Tibial nerve (tissue), 4 donors: Measurements from ENCODE around the gene TOMM40L. TPM values are rescaled to one million over a fixed set of nuclear protein-coding genes. Genes with fewer than 3 reads are reported as not detected.

ENCODE experiments used
- DNase-seq, 2 donors: peaks; one replicate each; pipeline ENCODE4 v3.0.0-alpha.2; 2019; ENCODE audit warnings: low spot score in 2 of 2
- H3K27ac ChIP-seq, 4 donors: fragments of 200-600 bp; sonication (generic) in 3 of 4; one replicate each; pipeline ENCODE4 v1.5.1; 2017 to 2019; ENCODE audit warnings: mild to moderate bottlenecking in 1 of 4
- H3K27me3 ChIP-seq, 2 donors: fragments of 200-600 bp; sonication (generic) in 1 of 2; one replicate each; pipeline versions ENCODE4 v1.5.1 to v1.6.0; 2017 to 2019
- H3K36me3 ChIP-seq, 3 donors: fragments of 200-600 bp; sonication (generic); one replicate each; pipeline ENCODE4 v1.5.1; 2018 to 2019
- H3K4me1 ChIP-seq, 4 donors: fragments of 200-600 bp; sonication (generic) in 3 of 4; one replicate each; pipeline ENCODE4 v1.5.1; 2017 to 2019
- H3K4me3 ChIP-seq, 4 donors: fragments of 200-600 bp; sonication (generic) in 3 of 4; one replicate each; pipeline ENCODE4 v1.5.1; 2017 to 2019; ENCODE audit warnings: mild to moderate bottlenecking in 1 of 4, moderate library complexity in 1 of 4
- H3K9me3 ChIP-seq, 4 donors: fragments of 200-600 bp; sonication (generic) in 3 of 4; one replicate each; pipeline ENCODE4 v1.5.1; 2017 to 2019
- EP300 ChIP-seq, 2 donors: sonication (generic); formaldehyde crosslinking; IDR thresholded peaks; one replicate each; pipeline ENCODE4 v1.6.1; 2017; ENCODE audit warnings: antibody characterized with exemption in 2 of 2, mild to moderate bottlenecking in 1 of 2
- POLR2A ChIP-seq, 2 donors: fragments of 450-650 bp; IDR thresholded peaks; one replicate each; pipeline ENCODE4 v1.6.1; 2017; ENCODE audit warnings: antibody characterized with exemption in 2 of 2, mild to moderate bottlenecking in 2 of 2, moderate library complexity in 2 of 2
- WGBS, 2 donors: methylation state at CpG; one replicate each; pipeline ENCODE4 v1.1.5; 2018; 5-methylcytosine and 5-hydroxymethylcytosine counted together
- total RNA-seq, 4 donors: library from RNA; depleted of rRNA; stranded (reverse); fragments of >200 nt; gene quantifications; one replicate each; pipeline ENCODE4 v1.1.0, GENCODE V29; 2016
- TF ChIP-seq, protein P1 (sequence below), 5 experiments: fragments of 200-600 bp in 3 of 5; fragments of 450-650 bp in 2 of 5; sonication (generic) in 3 of 5; IDR thresholded peaks; one replicate each; pipeline ENCODE4 v1.5.1; 2016 to 2019; ENCODE audit warnings: antibody characterized with exemption in 5 of 5, mild to moderate bottlenecking in 3 of 5, moderate library complexity in 2 of 5

Gene TOMM40L
- total RNA-seq, 4 donors from 2014 or later = 4.3 to 13.8 (median 8.0) TPM

DNA sequence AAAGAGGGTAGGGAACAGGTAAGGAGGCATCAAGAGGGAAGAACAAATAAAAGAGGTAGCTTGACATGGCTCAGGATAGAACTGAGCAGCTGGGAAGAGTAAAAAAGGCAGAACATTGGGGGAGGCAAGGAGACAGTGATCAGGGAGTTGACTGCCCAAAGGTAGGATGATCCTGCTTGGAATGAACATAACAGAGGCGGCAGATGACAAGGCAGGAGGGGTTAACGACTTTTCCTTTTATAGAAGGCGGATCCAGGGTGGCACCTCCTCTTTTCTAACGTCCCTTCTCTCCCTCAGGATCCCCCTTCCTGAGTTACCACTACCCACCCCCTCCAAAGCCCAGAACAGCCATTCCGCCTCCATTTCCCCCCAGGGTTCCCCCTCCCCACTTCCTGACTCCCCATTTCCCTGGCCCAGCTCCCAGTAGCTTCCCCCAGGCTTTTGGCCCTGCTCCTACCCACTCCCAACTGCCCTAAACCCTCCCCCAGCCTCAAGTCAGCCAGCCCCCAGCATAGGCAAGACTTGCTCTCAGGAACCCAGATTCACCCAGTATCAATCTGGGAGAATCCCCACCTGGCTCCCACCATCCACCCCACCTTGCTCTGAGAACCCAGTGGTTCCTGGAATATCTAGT lies 26.2 kb upstream of the TOMM40L start:
- WGBS, 2 donors = 23 to 29% methylated on average over 5 of the region's 5 CpGs
- no peak for TF ChIP-seq POLR2A (IDR thresholded peaks at IDR 0.05)
- TF ChIP-seq, protein P1, sequence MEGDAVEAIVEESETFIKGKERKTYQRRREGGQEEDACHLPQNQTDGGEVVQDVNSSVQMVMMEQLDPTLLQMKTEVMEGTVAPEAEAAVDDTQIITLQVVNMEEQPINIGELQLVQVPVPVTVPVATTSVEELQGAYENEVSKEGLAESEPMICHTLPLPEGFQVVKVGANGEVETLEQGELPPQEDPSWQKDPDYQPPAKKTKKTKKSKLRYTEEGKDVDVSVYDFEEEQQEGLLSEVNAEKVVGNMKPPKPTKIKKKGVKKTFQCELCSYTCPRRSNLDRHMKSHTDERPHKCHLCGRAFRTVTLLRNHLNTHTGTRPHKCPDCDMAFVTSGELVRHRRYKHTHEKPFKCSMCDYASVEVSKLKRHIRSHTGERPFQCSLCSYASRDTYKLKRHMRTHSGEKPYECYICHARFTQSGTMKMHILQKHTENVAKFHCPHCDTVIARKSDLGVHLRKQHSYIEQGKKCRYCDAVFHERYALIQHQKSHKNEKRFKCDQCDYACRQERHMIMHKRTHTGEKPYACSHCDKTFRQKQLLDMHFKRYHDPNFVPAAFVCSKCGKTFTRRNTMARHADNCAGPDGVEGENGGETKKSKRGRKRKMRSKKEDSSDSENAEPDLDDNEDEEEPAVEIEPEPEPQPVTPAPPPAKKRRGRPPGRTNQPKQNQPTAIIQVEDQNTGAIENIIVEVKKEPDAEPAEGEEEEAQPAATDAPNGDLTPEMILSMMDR (IDR thresholded peaks at IDR 0.05) = no peak
- Histone ChIP-seq H3K4me3 (peak overlapping the region in 1 of 4 donors; percentile 50), H3K36me3 (peaks cover 0 to 12% (median 0%) of the 10 kb centered on the region in 3 donors), H3K9me3 (no peaks in the 10 kb centered on the region), H3K27me3 (no peaks in the 10 kb centered on the region), H3K4me1 (peaks cover 7 to 90% (median 73%) of the 10 kb centered on the region in 4 donors), H3K27ac (peak overlapping the region; percentile 95 to 98 (median 96))
- no peak for DNase-seq

DNA sequence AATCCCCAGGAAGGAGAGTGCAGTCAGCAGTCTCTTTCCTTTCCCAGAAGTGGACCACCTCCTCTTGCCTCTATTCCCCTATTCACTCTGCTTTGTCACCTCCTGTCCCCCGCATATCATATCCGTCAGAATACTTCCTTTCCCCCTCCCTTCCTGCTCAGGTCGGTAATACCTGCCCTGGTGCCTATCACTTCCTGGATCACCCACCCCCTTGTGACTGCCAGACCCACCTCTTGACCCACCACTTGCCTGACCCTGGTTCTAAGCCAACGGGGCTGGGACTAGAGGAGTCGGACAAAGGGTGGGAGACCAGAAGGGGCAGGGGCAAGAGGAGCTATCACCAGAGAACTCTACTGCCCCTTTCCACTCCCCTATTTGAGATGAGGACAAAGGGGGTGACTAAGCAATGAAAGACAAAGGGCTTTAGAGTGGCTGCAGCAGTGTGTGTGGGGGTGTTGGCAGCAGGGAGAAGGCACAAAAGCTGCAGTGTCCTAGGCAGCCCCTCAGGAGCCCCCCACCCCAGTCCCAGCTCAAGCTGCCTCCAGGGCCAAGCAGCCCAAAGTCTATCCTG lies 25.4 kb upstream of the TOMM40L start:
- Histone ChIP-seq H3K9me3 (no peaks in the 10 kb centered on the region), H3K4me3 (peak overlapping the region in 2 of 4 donors; percentile 81 to 82), H3K27me3 (no peaks in the 10 kb centered on the region), H3K4me1 (peaks cover 7 to 90% (median 66%) of the 10 kb centered on the region in 4 donors), H3K27ac (peak overlapping the region; percentile 95 to 98 (median 96)), H3K36me3 (peaks cover 0 to 19% (median 0%) of the 10 kb centered on the region in 3 donors)
- TF ChIP-seq, protein P1 (IDR thresholded peaks at IDR 0.05) = no peak
- TF ChIP-seq POLR2A (IDR thresholded peaks at IDR 0.05) (no peak), EP300 (IDR thresholded peaks at IDR 0.05) (no peak)
- DNase-seq = no peak
- 29 to 37% methylated on average over 5 of the region's 5 CpGs for WGBS, 2 donors

DNA sequence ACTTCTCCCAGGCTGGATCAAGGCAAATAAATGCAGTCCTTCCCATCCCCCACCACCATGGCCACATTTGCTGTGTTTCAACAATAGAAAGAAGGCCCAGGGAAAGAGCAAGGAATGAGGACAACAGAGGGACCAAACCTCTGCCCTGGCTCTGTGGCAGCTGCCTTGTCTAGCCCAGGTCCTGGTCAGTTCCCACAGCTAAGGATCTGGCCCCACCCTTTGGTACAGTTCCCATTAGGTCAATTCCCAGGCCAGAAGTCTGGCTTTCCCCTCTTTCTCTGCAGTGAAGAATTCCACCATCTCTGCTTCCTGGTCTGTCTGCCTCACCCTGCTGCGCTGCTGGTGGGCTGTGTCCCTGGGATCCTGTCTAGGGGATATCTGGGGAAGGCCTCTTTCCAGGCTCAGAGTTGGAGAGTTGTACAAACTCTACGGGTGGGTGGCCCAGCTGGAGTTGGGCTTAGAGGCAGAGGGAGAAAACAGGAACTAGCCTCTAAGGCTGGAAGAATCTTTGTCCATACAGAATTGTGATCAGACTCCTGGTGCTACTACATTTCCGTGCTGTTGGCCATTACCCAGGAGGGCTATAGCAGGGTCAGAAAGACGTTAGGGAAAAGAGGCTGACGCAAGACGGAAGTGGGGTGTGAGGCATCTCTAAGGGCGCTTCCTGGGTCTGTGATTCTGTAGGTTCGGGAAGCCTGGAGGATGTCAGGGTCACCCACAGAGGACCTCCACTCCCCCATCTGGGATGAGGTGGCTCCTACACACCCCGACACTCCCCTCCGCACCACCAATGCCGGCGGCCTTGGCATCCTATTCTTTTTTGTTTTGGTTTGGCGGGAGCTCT lies 24.6 kb upstream of the TOMM40L start:
- peak in 1 of 2 donors; percentile 80 for DNase-seq
- H3K27ac ChIP-seq = peak overlapping the region; percentile 95 to 98 (median 96)
- WGBS, 2 donors = 5 to 18% methylated on average over 13 of the region's 13 CpGs
- H3K36me3 ChIP-seq = peaks cover 0 to 26% (median 0%) of the 10 kb centered on the region in 3 donors
- H3K4me1 ChIP-seq = peaks cover 7 to 90% (median 62%) of the 10 kb centered on the region in 4 donors
- TF ChIP-seq, protein P1 (IDR thresholded peaks at IDR 0.05) = no peak
- peak in 1 of 2 donors; percentile 12 for TF ChIP-seq EP300 (IDR thresholded peaks at IDR 0.05)
- peak overlapping the region; percentile 36 to 82 (median 79) for H3K4me3 ChIP-seq
- H3K9me3 ChIP-seq = no peaks in the 10 kb centered on the region
- no peaks in the 10 kb centered on the region for H3K27me3 ChIP-seq

DNA sequence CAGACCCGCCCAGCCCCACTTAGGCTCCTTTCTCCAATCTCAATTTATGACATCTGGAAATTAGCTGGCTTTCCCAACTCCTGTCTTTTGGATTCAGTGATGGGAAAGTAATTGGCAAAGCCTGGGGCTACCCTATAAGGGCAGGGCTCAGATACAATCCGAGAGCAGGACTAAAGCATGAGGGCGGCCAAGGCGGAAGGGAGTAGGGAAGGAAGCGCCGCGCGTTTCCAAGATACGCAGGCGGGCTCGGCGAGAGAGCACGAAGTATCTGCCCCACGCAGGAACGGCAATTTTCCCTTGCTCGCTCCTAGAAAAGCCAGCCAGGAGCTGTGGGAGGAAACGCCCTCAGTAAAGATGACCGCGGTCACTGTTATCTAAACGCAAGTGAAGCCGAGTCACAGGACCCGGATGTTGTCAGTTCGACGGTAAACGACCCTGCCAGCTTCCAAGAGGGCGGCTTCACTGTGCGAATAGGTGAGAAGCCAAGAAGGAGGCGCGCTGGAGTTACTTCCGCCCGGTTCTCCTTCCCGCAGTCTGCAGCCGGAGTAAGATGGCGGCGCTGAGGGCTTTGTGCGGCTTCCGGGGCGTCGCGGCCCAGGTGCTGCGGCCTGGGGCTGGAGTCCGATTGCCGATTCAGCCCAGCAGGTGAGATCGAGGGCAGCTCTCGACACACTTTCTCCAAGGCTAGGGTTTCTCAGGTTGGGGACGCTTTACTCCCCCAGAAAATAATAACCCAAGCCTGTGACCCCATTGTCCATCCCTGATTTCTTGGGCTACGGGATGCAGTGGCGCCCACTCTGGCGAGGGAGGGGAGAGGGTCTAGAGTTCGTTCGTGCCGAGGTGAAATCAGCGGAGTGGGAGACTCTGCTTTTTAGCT lies 23.8 kb upstream of the TOMM40L start, which contains the start of gene NDUFS2:
Gene NDUFS2, plus strand, starts transcription at position 532 of the 877 bp plus-strand sequence. Its CDS starts 19 bp downstream, at position 551.
- Histone ChIP-seq H3K4me3 (peak within 1 kb of the TSS; percentile 77 to 82 (median 81)), H3K36me3 (peaks cover 0 to 35% (median 0%) of the 10 kb centered on the region in 3 donors), H3K27me3 (no peaks in the 10 kb centered on the region), H3K4me1 (peaks cover 3 to 89% (median 54%) of the 10 kb centered on the region in 4 donors), H3K9me3 (no peaks in the 10 kb centered on the region), H3K27ac (peak within 1 kb of the TSS; percentile 95 to 98 (median 96))
- peak; percentile 95 to 96 for DNase-seq
- TF ChIP-seq, protein P1 (IDR thresholded peaks at IDR 0.05) = peak in 1 of 5 experiments; percentile 28
- TF ChIP-seq EP300 (IDR thresholded peaks at IDR 0.05) (peak; percentile 52 to 93), POLR2A (IDR thresholded peaks at IDR 0.05) (peak; percentile 59 to 82)
- WGBS, 2 donors = 0 to 2% methylated on average over 36 to 53 of the region's 53 CpGs
